H1 (cell line): ENCODE measurements around the gene PCNX4.

Experiments used
- TCF12 ChIP-seq: IDR thresholded peaks from 2 replicates; pipeline ENCODE4 v1.6.1; 2011; ENCODE audit warnings: low read depth, mild to moderate bottlenecking, low read length
- TEAD4 ChIP-seq: IDR thresholded peaks from 2 replicates; pipeline ENCODE4 v1.6.1; 2012; ENCODE audit warnings: low read depth, low read length, inconsistent platforms, mixed read lengths

GRCh38 chr14:60151715-60152114 is 60.0 kb downstream of the PCNX4 start:
- TF ChIP-seq TEAD4: no peak
- no peak for TF ChIP-seq TCF12
